ENCODE measurements around the gene FSIP2.
"Not testable (repeated sequence)": the region's sequence is repeated elsewhere in the genome, so short reads cannot be mapped to it uniquely, and the experiment has no call there.

The FSIP2 gene

GRCh38 chr2:185802926-185803325, 64.3 kb downstream of the FSIP2 start:
- DNase-seq: no peak

- no peak for DNase-seq
Measured at GRCh38 chr2:185806783-185807182, 68.2 kb downstream of the FSIP2 start.

- no peak for DNase-seq
Measured at GRCh38 chr2:185807351-185807750, 68.7 kb downstream of the FSIP2 start.

- no peak for DNase-seq
Measured at GRCh38 chr2:185811580-185811979, 73.0 kb downstream of the FSIP2 start.

- no peak for DNase-seq
Measured at GRCh38 chr2:185813707-185814106, 75.1 kb downstream of the FSIP2 start.

- DNase-seq: no peak
Measured at GRCh38 chr2:185817991-185818390, 79.4 kb downstream of the FSIP2 start.

- no peak for DNase-seq
Measured at GRCh38 chr2:185821467-185821866, 82.9 kb downstream of the FSIP2 start.

- no peak for DNase-seq
Measured at GRCh38 chr2:185823773-185824172, 85.2 kb downstream of the FSIP2 start.

GRCh38 chr2:185825557-185825956, 87.0 kb downstream of the FSIP2 start:
- DNase-seq: no peak

- DNase-seq: no peak
Measured at GRCh38 chr2:185828326-185828725, 89.7 kb downstream of the FSIP2 start.

GRCh38 chr2:185833864-185834263, 95.3 kb downstream of the FSIP2 start:
- DNase-seq: no peak

- no peak for DNase-seq
Measured at GRCh38 chr2:185835974-185836373, 97.4 kb downstream of the FSIP2 start.

GRCh38 chr2:185854885-185855284, 116.3 kb downstream of the FSIP2 start:
- no peak for DNase-seq

GRCh38 chr2:185857691-185858090, 119.1 kb downstream of the FSIP2 start:
- DNase-seq: no peak

GRCh38 chr2:185859506-185859905, 120.9 kb downstream of the FSIP2 start:
- DNase-seq: no peak

- no peak for DNase-seq
Measured at GRCh38 chr2:185860321-185860720, 121.7 kb downstream of the FSIP2 start.

GRCh38 chr2:185862657-185863398, 124.2 kb downstream of the FSIP2 start:
- no peak for DNase-seq

GRCh38 chr2:185864468-185865260, 126.1 kb downstream of the FSIP2 start:
- DNase-seq: not testable (repeated sequence)

GRCh38 chr2:185875136-185875931, 136.7 kb downstream of the FSIP2 start:
- DNase-seq: no peak

GRCh38 chr2:185876234-185876633, 137.6 kb downstream of the FSIP2 start:
- DNase-seq: no peak

- no peak for DNase-seq
Measured at GRCh38 chr2:185880396-185880795, 141.8 kb downstream of the FSIP2 start.

Measured in activated effector memory CD4-positive, alpha-beta T cell treated with Interleukin-2 at 50 U/mL for 16 hours (primary cell).